Upper lobe of left lung (tissue), 6 donors: ENCODE measurements around the gene CELF1. TPM values are rescaled to one million over a fixed set of nuclear protein-coding genes. Genes with fewer than 3 reads are reported as not detected.
A peak's percentile ranks its signal among the peaks of the same experiment; 100 is the strongest.
"Not testable (repeated sequence)": the region's sequence is repeated elsewhere in the genome, so short reads cannot be mapped to it uniquely, and the experiment has no call there.

Experiments used
- ATAC-seq, 2 donors: fragments of 200-7000 bp; cut with Tn5 transposase; one replicate each; pipeline ENCODE4 v1.9.1; 2022; ENCODE audit warnings: mild to moderate bottlenecking in 2 of 2, moderate library complexity in 2 of 2; ENCODE audit not compliant: low FRiP score in 2 of 2
- DNase-seq, 2 donors: peaks; one replicate each; pipeline ENCODE4 v3.0.0-alpha.2; 2019 to 2020
- H3K27ac ChIP-seq, 4 donors: fragments of 200-600 bp; sonication (generic); one replicate each; pipeline ENCODE4 v1.5.1; 2016 to 2019
- H3K27me3 ChIP-seq, 4 donors: fragments of 200-600 bp; sonication (generic); one replicate each; pipeline ENCODE4 v1.5.1; 2017 to 2019
- H3K36me3 ChIP-seq, 4 donors: fragments of 200-600 bp; sonication (generic); one replicate each; pipeline ENCODE4 v1.5.1; 2016 to 2019
- H3K4me1 ChIP-seq, 4 donors: fragments of 200-600 bp; sonication (generic); one replicate each; pipeline ENCODE4 v1.5.1; 2018 to 2019
- H3K4me3 ChIP-seq, 4 donors: fragments of 200-600 bp; sonication (generic); one replicate each; pipeline ENCODE4 v1.5.1; 2017 to 2019; ENCODE audit warnings: mild to moderate bottlenecking in 2 of 4, moderate library complexity in 1 of 4
- H3K9me3 ChIP-seq, 4 donors: fragments of 200-600 bp; sonication (generic); one replicate each; pipeline ENCODE4 v1.5.1; 2018 to 2019
- EP300 ChIP-seq, 4 donors: sonication (generic); formaldehyde crosslinking; IDR thresholded peaks; one replicate each; pipeline ENCODE4 v1.5.1; 2017; ENCODE audit warnings: antibody characterized with exemption in 4 of 4, control low read depth in 2 of 4
- POLR2A ChIP-seq, 4 donors: fragments of 450-650 bp; IDR thresholded peaks; one replicate each; pipeline ENCODE4 v1.5.1; 2016 to 2017; ENCODE audit warnings: antibody characterized with exemption in 4 of 4, mild to moderate bottlenecking in 2 of 4
- POLR2AphosphoS5 ChIP-seq, 2 donors: sonication (generic); formaldehyde crosslinking; IDR thresholded peaks; one replicate each; pipeline ENCODE4 v1.5.1; 2017; ENCODE audit warnings: antibody characterized with exemption in 2 of 2
- WGBS, 2 donors: methylation state at CpG; one replicate each; pipeline ENCODE4 v1.1.5; 2017 to 2018; 5-methylcytosine and 5-hydroxymethylcytosine counted together
- total RNA-seq, 6 donors: library from RNA; depleted of rRNA in 4 of 6; stranded (reverse); fragments of >200 nt in 4 of 6; gene quantifications; one replicate each; pipeline versions ENCODE4 v1.1.0 to v1.2.1, GENCODE V29; 2016 to 2021
- TF ChIP-seq, protein P1 (sequence below), 6 experiments: fragments of 450-650 bp in 4 of 6; fragments of 200-600 bp in 2 of 6; sonication (generic) in 2 of 6; IDR thresholded peaks; one replicate each; pipeline ENCODE4 v1.5.1; 2016 to 2019; ENCODE audit warnings: antibody characterized with exemption in 6 of 6
- donor health status: DM: no; HTN: no; CAD: no; lungs with moderate emphysema.
- donor health status: DM: no; HTN: yes; CAD: no; lungs with severe emphysema.

CELF1 gene
- total RNA-seq, 6 donors from 2014 or later: 82.7 to 194 (median 113) TPM

DNA sequence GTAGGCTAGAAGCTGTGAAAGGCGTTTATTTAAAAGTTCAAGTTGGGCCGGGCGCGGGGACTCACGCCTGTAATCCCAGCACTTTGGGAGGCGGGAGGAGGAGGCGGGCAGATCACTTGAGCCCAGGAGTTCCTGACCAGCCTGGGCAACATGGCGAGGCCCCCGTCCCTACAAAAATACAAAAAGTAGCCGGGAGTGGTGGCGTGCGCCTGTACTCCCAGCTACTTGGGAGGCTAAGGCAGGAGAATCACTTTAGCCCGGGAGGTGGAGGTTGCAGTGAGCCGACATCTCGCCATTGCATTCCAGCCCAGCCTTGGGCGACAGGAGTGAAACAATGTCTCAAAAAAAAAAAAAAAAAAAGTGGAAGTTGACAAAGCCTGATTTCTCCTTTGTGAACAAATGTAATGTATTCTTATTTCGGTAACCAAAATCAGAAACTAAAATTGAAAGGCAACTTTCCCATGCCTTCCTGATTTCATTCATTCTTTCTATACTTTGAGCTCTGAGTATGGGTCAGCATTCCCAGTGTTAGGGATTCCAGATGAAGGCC lies 13.3 kb upstream of the CELF1 start:
- peak overlapping the region; percentile 60 to 98 (median 82) for H3K4me3 ChIP-seq
- no peaks in the 10 kb centered on the region for H3K9me3 ChIP-seq
- no peak for TF ChIP-seq EP300 (IDR thresholded peaks at IDR 0.05)
- TF ChIP-seq, protein P1, sequence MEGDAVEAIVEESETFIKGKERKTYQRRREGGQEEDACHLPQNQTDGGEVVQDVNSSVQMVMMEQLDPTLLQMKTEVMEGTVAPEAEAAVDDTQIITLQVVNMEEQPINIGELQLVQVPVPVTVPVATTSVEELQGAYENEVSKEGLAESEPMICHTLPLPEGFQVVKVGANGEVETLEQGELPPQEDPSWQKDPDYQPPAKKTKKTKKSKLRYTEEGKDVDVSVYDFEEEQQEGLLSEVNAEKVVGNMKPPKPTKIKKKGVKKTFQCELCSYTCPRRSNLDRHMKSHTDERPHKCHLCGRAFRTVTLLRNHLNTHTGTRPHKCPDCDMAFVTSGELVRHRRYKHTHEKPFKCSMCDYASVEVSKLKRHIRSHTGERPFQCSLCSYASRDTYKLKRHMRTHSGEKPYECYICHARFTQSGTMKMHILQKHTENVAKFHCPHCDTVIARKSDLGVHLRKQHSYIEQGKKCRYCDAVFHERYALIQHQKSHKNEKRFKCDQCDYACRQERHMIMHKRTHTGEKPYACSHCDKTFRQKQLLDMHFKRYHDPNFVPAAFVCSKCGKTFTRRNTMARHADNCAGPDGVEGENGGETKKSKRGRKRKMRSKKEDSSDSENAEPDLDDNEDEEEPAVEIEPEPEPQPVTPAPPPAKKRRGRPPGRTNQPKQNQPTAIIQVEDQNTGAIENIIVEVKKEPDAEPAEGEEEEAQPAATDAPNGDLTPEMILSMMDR (IDR thresholded peaks at IDR 0.05): no peak
- no peak for TF ChIP-seq POLR2AphosphoS5 (IDR thresholded peaks at IDR 0.05)
- no peak for TF ChIP-seq POLR2A (IDR thresholded peaks at IDR 0.05)
- H3K27ac ChIP-seq: peak overlapping the region; percentile 70 to 91 (median 86)
- ATAC-seq (peak in 1 of 2 donors; percentile 37), DNase-seq (peak in 1 of 2 donors; percentile 42)
- peaks cover 0 to 18% (median 1%) of the 10 kb centered on the region in 4 donors for H3K36me3 ChIP-seq
- 29 to 45% methylated on average over 15 to 17 of the region's 17 CpGs for WGBS, 2 donors
- no peaks in the 10 kb centered on the region for H3K27me3 ChIP-seq
- peaks cover 11 to 24% (median 16%) of the 10 kb centered on the region in 4 donors for H3K4me1 ChIP-seq

DNA sequence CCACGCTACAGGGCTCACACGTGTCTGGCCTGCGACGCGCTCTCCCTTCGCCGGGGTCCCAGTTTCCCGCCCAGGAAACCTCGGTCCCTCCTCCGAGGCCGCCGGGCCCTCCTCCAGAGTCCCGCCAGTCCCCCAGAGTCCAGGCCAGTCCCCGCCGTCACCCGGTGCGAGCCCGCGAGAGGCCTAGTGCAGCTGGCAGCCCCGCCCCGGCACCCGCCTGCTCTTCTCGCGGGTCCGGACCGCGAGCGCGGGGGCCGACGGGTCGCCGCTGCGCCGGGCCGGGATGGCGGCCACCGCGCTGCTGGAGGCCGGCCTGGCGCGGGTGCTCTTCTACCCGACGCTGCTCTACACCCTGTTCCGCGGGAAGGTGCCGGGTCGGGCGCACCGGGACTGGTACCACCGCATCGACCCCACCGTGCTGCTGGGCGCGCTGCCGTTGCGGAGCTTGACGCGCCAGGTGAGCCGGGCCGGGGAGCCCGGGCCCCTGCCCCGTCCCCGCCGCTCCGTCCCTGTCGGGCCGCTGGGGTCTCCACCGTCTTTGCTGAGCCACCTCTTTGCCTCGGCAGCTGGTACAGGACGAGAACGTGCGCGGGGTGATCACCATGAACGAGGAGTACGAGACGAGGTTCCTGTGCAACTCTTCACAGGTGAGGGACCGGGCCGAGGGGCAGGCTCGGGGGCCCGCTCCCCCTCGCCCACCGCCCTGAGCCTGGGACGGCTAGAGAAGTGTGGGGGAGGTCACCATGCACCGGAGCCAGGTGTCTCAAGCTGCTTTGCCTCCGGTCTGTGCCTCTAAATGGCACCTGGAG lies 12.6 kb upstream of the CELF1 start, which contains the start of gene PTPMT1:
PTPMT1 (plus strand) TSS at position 260 of the 809 bp plus-strand sequence; CDS start at position 284, 24 bp downstream.
- WGBS, 2 donors: 1 to 3% methylated on average over 13 to 14 of the region's 86 CpGs
- peak within 1 kb of the TSS; percentile 70 to 91 (median 86) for H3K27ac ChIP-seq
- no peaks in the 10 kb centered on the region for H3K9me3 ChIP-seq
- TF ChIP-seq POLR2A (IDR thresholded peaks at IDR 0.05): peak in 3 of 4 donors; percentile 62 to 82 (median 75)
- TF ChIP-seq POLR2AphosphoS5 (IDR thresholded peaks at IDR 0.05): peak in 1 of 2 donors; percentile 28
- TF ChIP-seq EP300 (IDR thresholded peaks at IDR 0.05): no peak
- TF ChIP-seq, protein P1 (IDR thresholded peaks at IDR 0.05): no peak
- peak within 1 kb of the TSS; percentile 60 to 98 (median 82) for H3K4me3 ChIP-seq
- H3K27me3 ChIP-seq: no peaks in the 10 kb centered on the region
- ATAC-seq (peak; percentile 92 to 98), DNase-seq (peak; percentile 82 to 95)
- H3K36me3 ChIP-seq: peaks cover 0 to 12% (median 0%) of the 10 kb centered on the region in 4 donors
- peaks cover 11 to 24% (median 16%) of the 10 kb centered on the region in 4 donors for H3K4me1 ChIP-seq

DNA sequence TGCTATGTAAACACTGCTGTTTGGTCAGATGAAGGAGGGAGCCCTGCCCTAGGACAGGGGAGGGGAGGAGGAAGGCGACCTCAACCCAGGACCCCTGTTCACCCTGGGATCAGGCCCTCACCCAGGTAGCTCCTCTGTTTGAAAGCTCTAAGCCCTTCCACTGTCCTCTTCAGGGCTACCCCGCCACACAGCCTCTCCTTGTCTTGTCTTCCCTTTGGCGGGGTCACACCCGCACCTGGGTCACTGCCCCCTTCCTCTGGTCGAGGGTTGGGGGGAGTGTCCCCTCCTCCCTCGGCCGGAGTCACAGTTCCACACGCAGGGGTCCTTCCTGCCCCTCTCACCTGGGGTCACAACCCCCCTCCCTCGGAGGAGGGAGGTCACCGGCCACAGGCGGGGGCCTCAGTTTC lies 12.0 kb upstream of the CELF1 start:
- Histone ChIP-seq H3K9me3 (no peaks in the 10 kb centered on the region), H3K36me3 (peaks cover 0 to 7% (median 0%) of the 10 kb centered on the region in 4 donors), H3K27me3 (no peaks in the 10 kb centered on the region), H3K4me1 (peaks cover 11 to 24% (median 16%) of the 10 kb centered on the region in 4 donors), H3K4me3 (peak overlapping the region; percentile 60 to 98 (median 82)), H3K27ac (peak overlapping the region; percentile 70 to 91 (median 86))
- ATAC-seq (peak in 1 of 2 donors; percentile 10), DNase-seq (no peak)
- 16 to 36% methylated on average over 5 to 7 of the region's 11 CpGs for WGBS, 2 donors
- no peak for TF ChIP-seq POLR2AphosphoS5 (IDR thresholded peaks at IDR 0.05)
- no peak for TF ChIP-seq EP300 (IDR thresholded peaks at IDR 0.05)
- TF ChIP-seq POLR2A (IDR thresholded peaks at IDR 0.05): no peak
- TF ChIP-seq, protein P1 (IDR thresholded peaks at IDR 0.05): no peak

DNA sequence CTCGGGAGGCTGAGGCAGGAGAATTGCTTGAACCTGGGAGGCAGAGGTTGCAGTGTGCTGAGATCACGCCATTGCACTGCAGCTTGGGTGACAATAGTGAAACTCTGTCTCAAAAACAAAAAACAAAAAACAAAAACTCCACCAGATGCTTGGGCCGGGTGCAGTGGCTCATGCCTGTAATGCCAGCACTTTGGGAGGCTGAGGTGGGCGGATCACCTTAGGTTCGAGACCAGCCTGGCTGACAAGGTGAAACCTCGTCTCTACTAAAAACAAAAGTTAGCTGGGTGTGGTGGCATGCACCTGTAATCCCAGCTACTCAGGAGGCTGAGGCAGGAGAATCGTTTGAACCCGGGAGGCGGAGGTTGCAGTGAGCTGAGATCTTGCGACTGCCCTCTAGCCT lies 11.4 kb upstream of the CELF1 start:
- ATAC-seq, DNase-seq, H3K27me3 ChIP-seq, H3K9me3 ChIP-seq, H3K36me3 ChIP-seq: not testable (repeated sequence)
- Histone ChIP-seq H3K4me1 (peaks cover 11 to 24% (median 16%) of the 10 kb centered on the region in 4 donors), H3K27ac (peak overlapping the region in 1 of 4 donors; percentile 85), H3K4me3 (peak overlapping the region in 2 of 4 donors; percentile 60 to 94)
- WGBS, 2 donors: 91 to 95% methylated on average over 10 of the region's 10 CpGs

DNA sequence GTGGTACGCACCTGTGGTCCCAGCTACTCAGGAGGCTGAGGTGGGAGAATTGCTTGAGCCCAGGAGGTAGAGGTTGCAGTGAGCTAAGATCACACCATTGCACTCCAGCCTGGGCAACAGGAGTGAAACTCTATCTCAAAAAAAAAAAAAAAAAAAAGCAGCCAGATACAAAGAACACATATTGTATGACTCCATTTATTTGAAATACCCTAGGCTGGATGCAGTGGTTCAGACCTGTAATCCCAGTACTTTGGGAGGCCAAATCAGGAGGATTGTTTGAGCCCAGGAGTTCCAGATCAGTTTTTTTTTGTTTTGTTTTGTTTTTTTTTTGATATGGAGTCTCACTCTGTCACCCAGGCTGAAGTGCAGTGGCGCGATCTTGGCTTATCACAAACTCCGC lies 9.5 kb upstream of the CELF1 start:
- H3K36me3 ChIP-seq, H3K4me3 ChIP-seq, ATAC-seq, DNase-seq, H3K27me3 ChIP-seq, H3K9me3 ChIP-seq, H3K27ac ChIP-seq: not testable (repeated sequence)
- WGBS, 2 donors: 93% methylated on average over 4 of the region's 4 CpGs
- peaks cover 11 to 24% (median 16%) of the 10 kb centered on the region in 4 donors for H3K4me1 ChIP-seq
